IMR-90 (cell line): ENCODE measurements around the gene ATOSB. TPM values are rescaled to one million over a fixed set of nuclear protein-coding genes. Genes with fewer than 3 reads are reported as not detected.

Experiments used
- ATAC-seq: fragments of 200-7000 bp; cut with Tn5 transposase; 2 replicates; pipeline ENCODE4 v1.9.1; 2020; ENCODE audit warnings: low read depth, mild to moderate bottlenecking, moderate library complexity
- BruUV-seq: library from RNA; stranded (reverse); fragments of 400-500 nt; replicated peaks from 2 replicates; lab custom pipeline; 2021; lab: Mats Ljungman, UMichigan
- CTCF ChIA-PET: fragments of 300-600 bp; formaldehyde crosslinking; extraction: SDS; loops from one replicate; lab custom pipeline; 2021; ENCODE audit warnings: antibody characterized with exemption; lab: Yijun Ruan, JAX
- POLR2A ChIA-PET: fragments of 300-600 bp; sonication (Branson Sonifier 250); formaldehyde crosslinking; loops from one replicate; lab custom pipeline; 2022; ENCODE audit warnings: antibody characterized with exemption; ENCODE audit not compliant: unreplicated experiment; lab: Charles Lee
- DNase-seq: peaks from one replicate; pipeline ENCODE4 v3.0.0; 2013
- H2AFZ ChIP-seq: replicated peaks from 2 replicates; pipeline ENCODE3; 2013; ENCODE audit warnings: low read length, mild to moderate bottlenecking; ENCODE audit not compliant: poor library complexity
- H2AK5ac ChIP-seq: 2 replicates; pipeline ENCODE4 v1.6.1; 2013; ENCODE audit warnings: low read depth, low read length, inconsistent platforms
- H2AK9ac ChIP-seq: replicated peaks from 2 replicates; pipeline ENCODE3; 2013; ENCODE audit warnings: mild to moderate bottlenecking, low read depth, low read length, moderate library complexity; ENCODE audit not compliant: poor library complexity
- H2BK120ac ChIP-seq: 2 replicates; pipeline ENCODE4 v1.6.1; 2013; ENCODE audit warnings: low read depth, low read length, inconsistent platforms
- H2BK15ac ChIP-seq: 3 replicates; pipeline ENCODE4 v1.6.1; 2013; ENCODE audit warnings: low read depth, low read length, inconsistent platforms
- H2BK20ac ChIP-seq: 2 replicates; pipeline ENCODE4 v1.6.1; 2013; ENCODE audit warnings: low read depth, mild to moderate bottlenecking, inconsistent platforms, low read length, moderate library complexity
- H2BK5ac ChIP-seq: 2 replicates; pipeline ENCODE4 v1.6.1; 2013; ENCODE audit warnings: mild to moderate bottlenecking, low read depth, low read length, inconsistent platforms; ENCODE audit not compliant: poor library complexity, severe bottlenecking
- H3K14ac ChIP-seq: replicated peaks from 2 replicates; pipeline ENCODE4 v1.6.1; 2013; ENCODE audit warnings: low read depth, low read length, inconsistent platforms
- H3K18ac ChIP-seq: 2 replicates; pipeline ENCODE4 v1.6.1; 2013; ENCODE audit warnings: low read depth, low read length, control low read depth
- H3K23ac ChIP-seq: 2 replicates; pipeline ENCODE4 v1.6.1; 2013; ENCODE audit warnings: low read depth, low read length, inconsistent platforms
- H3K27ac ChIP-seq: 2 replicates; pipeline ENCODE4 v1.5.1; 2013; ENCODE audit warnings: mild to moderate bottlenecking, control low read depth, low read length; ENCODE audit not compliant: insufficient read depth
- H3K27me3 ChIP-seq: 2 replicates; pipeline ENCODE4 v1.6.1; 2013; ENCODE audit warnings: low read length; ENCODE audit not compliant: control insufficient read depth, insufficient read depth
- H3K36me3 ChIP-seq: 2 replicates; pipeline ENCODE4 v1.6.1; 2013; ENCODE audit warnings: low read length, mixed read lengths; ENCODE audit not compliant: control insufficient read depth, insufficient read depth
- H3K4ac ChIP-seq: 2 replicates; pipeline ENCODE4 v1.6.1; 2013; ENCODE audit warnings: low read depth, low read length, inconsistent platforms
- H3K4me1 ChIP-seq: 2 replicates; pipeline ENCODE4 v1.6.1; 2013; ENCODE audit warnings: low read length, mixed read lengths; ENCODE audit not compliant: control insufficient read depth, insufficient read depth
- H3K4me2 ChIP-seq: 2 replicates; pipeline ENCODE4 v1.6.1; 2013; ENCODE audit warnings: low read depth, mild to moderate bottlenecking, control low read depth, low read length, moderate library complexity
- H3K4me3 ChIP-seq: 2 replicates; pipeline ENCODE4 v1.5.1; 2013; ENCODE audit warnings: low read depth, mild to moderate bottlenecking, control low read depth, low read length, moderate library complexity; ENCODE audit not compliant: insufficient read depth
- H3K56ac ChIP-seq: 2 replicates; pipeline ENCODE4 v1.6.1; 2013; ENCODE audit warnings: low read length, inconsistent platforms; ENCODE audit not compliant: insufficient read depth; ENCODE audit errors: extremely low read depth
- H3K79me1 ChIP-seq, 2 experiments: 2 replicates each; pipeline ENCODE4 v1.6.1; 2013; ENCODE audit warnings: low read length in 2 of 2, inconsistent platforms in 1 of 2, low read depth in 1 of 2
- H3K9ac ChIP-seq: 2 replicates; pipeline ENCODE4 v1.6.1; 2013; ENCODE audit warnings: low read depth, low read length, control low read depth
- H3K9me1 ChIP-seq: 2 replicates; pipeline ENCODE4 v1.6.1; 2013; ENCODE audit warnings: low read length, inconsistent platforms; ENCODE audit not compliant: insufficient read depth
- H3K9me3 ChIP-seq: 2 replicates; pipeline ENCODE4 v1.6.1; 2013; ENCODE audit warnings: low read length; ENCODE audit not compliant: control insufficient read depth, insufficient read depth
- H4K20me1 ChIP-seq: 2 replicates; pipeline ENCODE4 v1.6.1; 2013; ENCODE audit warnings: low read length, inconsistent platforms; ENCODE audit not compliant: insufficient read depth
- H4K5ac ChIP-seq: 2 replicates; pipeline ENCODE4 v1.6.1; 2013; ENCODE audit warnings: mild to moderate bottlenecking, low read depth, low read length, control low read depth
- H4K8ac ChIP-seq, 2 experiments: 2 replicates each; pipeline ENCODE4 v1.6.1; 2013; ENCODE audit warnings: low read depth in 2 of 2, low read length in 2 of 2, control low read depth in 1 of 2, inconsistent platforms in 1 of 2
- H4K91ac ChIP-seq: 2 replicates; pipeline ENCODE4 v1.6.1; 2013; ENCODE audit warnings: low read depth, low read length, inconsistent platforms; ENCODE audit not compliant: insufficient read depth
- CEBPB ChIP-seq: IDR thresholded peaks from 2 replicates; pipeline ENCODE4 v1.6.1; 2012; ENCODE audit warnings: low read depth, low read length, improper control_type of control experiment
- MAZ ChIP-seq: IDR thresholded peaks from 2 replicates; pipeline ENCODE4 v1.6.1; 2012; ENCODE audit warnings: low read depth, mild to moderate bottlenecking, low read length, improper control_type of control experiment, moderate library complexity, borderline replicate concordance
- POLR2A ChIP-seq: IDR thresholded peaks from 2 replicates; pipeline ENCODE4 v1.6.1; 2012; ENCODE audit warnings: mild to moderate bottlenecking, low read depth, low read length
- RAD21 ChIP-seq: IDR thresholded peaks from 2 replicates; pipeline ENCODE4 v1.6.1; 2012; ENCODE audit warnings: low read length, improper control_type of control experiment
- SMC3 ChIP-seq: fragments of 150-350 bp; IDR thresholded peaks from 2 replicates; pipeline ENCODE4 v1.6.1; 2016; ENCODE audit warnings: low read depth, mild to moderate bottlenecking, antibody characterized with exemption, low read length, moderate library complexity
- WGBS, 2 experiments: methylation state at CpG; one replicate each; pipeline versions ENCODE4 v1.1.5 to v1.1.7; 2013; ENCODE audit warnings: missing lambda C conversion rate in 2 of 2; ENCODE audit not compliant: insufficient read length in 1 of 2; ENCODE audit errors: extremely low coverage in 2 of 2; 5-methylcytosine and 5-hydroxymethylcytosine counted together
- dilution Hi-C: fragments of 300-500 bp; cut with HindIII; formaldehyde crosslinking; loops from one replicate; pipeline ENCODE4 v1.14.3; 2018; ENCODE audit warnings: low sequenced_read_pairs; ENCODE audit not compliant: unreplicated experiment
- in situ Hi-C: fragments of 300-500 bp; cut with MboI; formaldehyde crosslinking; loops from 3 replicates; pipeline ENCODE4 v1.14.3; 2019; ENCODE audit warnings: low sequenced_read_pairs, inconsistent platforms, mixed read lengths
- intact Hi-C: fragments of 100-400 bp; cut with micrococcal nuclease; formaldehyde crosslinking; loops from 2 replicates; pipeline ENCODE4 v1.10.0; 2022
- polyA plus RNA-seq, 3 experiments: library from polyadenylated mRNA; depleted of rRNA; stranded (reverse); fragments of >200 nt; gene quantifications; 2 replicates each; pipeline ENCODE4 v1.2.3, GENCODE V29; 2012; ENCODE audit warnings: low replicate concordance in 1 of 3
- total RNA-seq: library from RNA; depleted of rRNA; stranded (reverse); fragments of >200 nt; gene quantifications from 2 replicates; pipeline ENCODE4 v1.2.3, GENCODE V29; 2012
- TF ChIP-seq, protein P1 (sequence below): fragments of 150-350 bp; IDR thresholded peaks from 2 replicates; pipeline ENCODE4 v1.6.1; 2016; ENCODE audit warnings: low read depth, mild to moderate bottlenecking, low read length, moderate library complexity, borderline replicate concordance
- TF ChIP-seq, protein P2 (sequence below): conservative IDR thresholded peaks from 2 replicates; pipeline ENCODE4 v1.5.1; 2012; ENCODE audit warnings: mild to moderate bottlenecking, low read depth, low read length, improper control_type of control experiment

ATOSB gene
- total and polyA plus RNA-seq, 2 of the 4 experiments (the other 2 are of a cell fraction): 12.0 to 40.2 TPM

GRCh38 chr9:35074141-35074540 lies 41.5 kb downstream of the ATOSB start:
- Histone ChIP-seq H3K9me1 (peaks cover 23% of the 10 kb centered on the region), H2BK15ac (no peak overlapping the region), H2AK5ac (no peak overlapping the region), H3K23ac (no peak overlapping the region), H4K8ac (no peak overlapping the region), H2AFZ (no peak overlapping the region), H2BK120ac (no peak overlapping the region), H3K4ac (no peak overlapping the region), H3K36me3 (no peaks in the 10 kb centered on the region; the same call in 1 of the 2 replicates), H4K20me1 (peaks cover 33% of the 10 kb centered on the region), H4K91ac (no peak overlapping the region), H3K79me1 (peaks cover 13 to 62% of the 10 kb centered on the region in 2 experiments; a peak in 3 of 4 replicates), H3K9ac (no peak overlapping the region), H2AK9ac (no peak overlapping the region), H3K56ac (no peak overlapping the region), H3K9me3 (no peaks in the 10 kb centered on the region), H3K14ac (no peak overlapping the region), H2BK20ac (no peak overlapping the region), H3K18ac (no peak overlapping the region), H3K4me3 (no peak overlapping the region), H3K4me2 (no peak overlapping the region), H3K27ac (no peak overlapping the region), H4K5ac (no peak overlapping the region), H3K27me3 (no peaks in the 10 kb centered on the region), H2BK5ac (no peak overlapping the region), H3K4me1 (peaks cover 15% of the 10 kb centered on the region)
- intact Hi-C loops: loop anchor here (10.0 kb wide), 1 partner anchor 309 kb away; no protein-coding TSS in a partner anchor
- TF ChIP-seq SMC3: no peak
- TF ChIP-seq, protein P1, sequence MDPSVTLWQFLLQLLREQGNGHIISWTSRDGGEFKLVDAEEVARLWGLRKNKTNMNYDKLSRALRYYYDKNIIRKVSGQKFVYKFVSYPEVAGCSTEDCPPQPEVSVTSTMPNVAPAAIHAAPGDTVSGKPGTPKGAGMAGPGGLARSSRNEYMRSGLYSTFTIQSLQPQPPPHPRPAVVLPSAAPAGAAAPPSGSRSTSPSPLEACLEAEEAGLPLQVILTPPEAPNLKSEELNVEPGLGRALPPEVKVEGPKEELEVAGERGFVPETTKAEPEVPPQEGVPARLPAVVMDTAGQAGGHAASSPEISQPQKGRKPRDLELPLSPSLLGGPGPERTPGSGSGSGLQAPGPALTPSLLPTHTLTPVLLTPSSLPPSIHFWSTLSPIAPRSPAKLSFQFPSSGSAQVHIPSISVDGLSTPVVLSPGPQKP: no peak
- no peak for TF ChIP-seq RAD21
- TF ChIP-seq CEBPB: no peak
- TF ChIP-seq MAZ: no peak
- TF ChIP-seq, protein P2, sequence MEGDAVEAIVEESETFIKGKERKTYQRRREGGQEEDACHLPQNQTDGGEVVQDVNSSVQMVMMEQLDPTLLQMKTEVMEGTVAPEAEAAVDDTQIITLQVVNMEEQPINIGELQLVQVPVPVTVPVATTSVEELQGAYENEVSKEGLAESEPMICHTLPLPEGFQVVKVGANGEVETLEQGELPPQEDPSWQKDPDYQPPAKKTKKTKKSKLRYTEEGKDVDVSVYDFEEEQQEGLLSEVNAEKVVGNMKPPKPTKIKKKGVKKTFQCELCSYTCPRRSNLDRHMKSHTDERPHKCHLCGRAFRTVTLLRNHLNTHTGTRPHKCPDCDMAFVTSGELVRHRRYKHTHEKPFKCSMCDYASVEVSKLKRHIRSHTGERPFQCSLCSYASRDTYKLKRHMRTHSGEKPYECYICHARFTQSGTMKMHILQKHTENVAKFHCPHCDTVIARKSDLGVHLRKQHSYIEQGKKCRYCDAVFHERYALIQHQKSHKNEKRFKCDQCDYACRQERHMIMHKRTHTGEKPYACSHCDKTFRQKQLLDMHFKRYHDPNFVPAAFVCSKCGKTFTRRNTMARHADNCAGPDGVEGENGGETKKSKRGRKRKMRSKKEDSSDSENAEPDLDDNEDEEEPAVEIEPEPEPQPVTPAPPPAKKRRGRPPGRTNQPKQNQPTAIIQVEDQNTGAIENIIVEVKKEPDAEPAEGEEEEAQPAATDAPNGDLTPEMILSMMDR: no peak
- TF ChIP-seq POLR2A: no peak
- in situ Hi-C loops: no loop called here
- POLR2A ChIA-PET: no interaction called here
- no TSS peak for BruUV-seq
- no CpG with 5 or more reads among the region's 6 CpGs for WGBS, 2 experiments
- DNase-seq: no peak
- CTCF ChIA-PET: no interaction called here
- no peak for ATAC-seq
- dilution Hi-C loops: no loop called here
